NCI-H510A (cell line): ENCODE data around the gene DNTT.
A peak's percentile ranks its signal among the peaks of the same experiment; 100 is the strongest.
"Not testable (repeated sequence)": the region's sequence is repeated elsewhere in the genome, so short reads cannot be mapped to it uniquely, and the experiment has no call there.

ENCODE experiments used
- DNase-seq: peaks from one replicate; lab custom pipeline; 2025; lab: John Stamatoyannopoulos, UW

The DNTT gene

GRCh38 chr10:96276426-96276825 is 27.8 kb upstream of the DNTT start:
- no peak for DNase-seq

- DNase-seq = no peak
Observed at GRCh38 chr10:96276831-96277230, 27.4 kb upstream of the DNTT start.

GRCh38 chr10:96279191-96279641 is 25.0 kb upstream of the DNTT start:
- no peak for DNase-seq

GRCh38 chr10:96280859-96281258 is 23.4 kb upstream of the DNTT start:
- DNase-seq = no peak

GRCh38 chr10:96281444-96282029 is 22.7 kb upstream of the DNTT start:
- no peak for DNase-seq

GRCh38 chr10:96283351-96283750 is 20.9 kb upstream of the DNTT start:
- no peak for DNase-seq

GRCh38 chr10:96283756-96284155 is 20.5 kb upstream of the DNTT start:
- no peak for DNase-seq

GRCh38 chr10:96285331-96285752 is 18.9 kb upstream of the DNTT start:
- DNase-seq = no peak

- DNase-seq = peak; percentile 32
Observed at GRCh38 chr10:96287392-96288105, 16.7 kb upstream of the DNTT start.

GRCh38 chr10:96288151-96288621 is 16.0 kb upstream of the DNTT start:
- DNase-seq = no peak

GRCh38 chr10:96289218-96289910 is 14.9 kb upstream of the DNTT start:
- no peak for DNase-seq

- DNase-seq = no peak
Observed at GRCh38 chr10:96290368-96291133, 13.7 kb upstream of the DNTT start.

- DNase-seq = no peak
Observed at GRCh38 chr10:96292971-96293920, 11.0 kb upstream of the DNTT start.

- DNase-seq = no peak
Observed at GRCh38 chr10:96295475-96295874, 8.8 kb upstream of the DNTT start.

GRCh38 chr10:96297486-96297885 is 6.7 kb upstream of the DNTT start:
- no peak for DNase-seq

GRCh38 chr10:96298362-96298761 is 5.9 kb upstream of the DNTT start:
- no peak for DNase-seq

GRCh38 chr10:96299383-96299782 is 4.9 kb upstream of the DNTT start:
- DNase-seq = no peak

- no peak for DNase-seq
Observed at GRCh38 chr10:96301616-96302015, 2.6 kb upstream of the DNTT start.

- no peak for DNase-seq
Observed at GRCh38 chr10:96305019-96305418, 785 bp downstream of the DNTT start.

GRCh38 chr10:96306516-96306915 is 2.3 kb downstream of the DNTT start:
- DNase-seq = no peak

- not testable (repeated sequence) for DNase-seq
Observed at GRCh38 chr10:96308854-96309253, 4.6 kb downstream of the DNTT start.
